Ovary (tissue), 3 donors: ENCODE results near the gene MAN1C1.

Experiments
- CTCF ChIP-seq, 3 donors: fragments of 450-650 bp in 2 of 3; fragments of 200-600 bp in 1 of 3; IDR thresholded peaks; one replicate each; pipeline versions ENCODE4 v1.5.1 to v1.8.0; 2016 to 2022; ENCODE audit warnings: antibody characterized with exemption in 3 of 3, mild to moderate bottlenecking in 1 of 3
- EP300 ChIP-seq: sonication (generic); formaldehyde crosslinking; IDR thresholded peaks from one replicate; pipeline ENCODE4 v1.6.1; 2017; ENCODE audit warnings: antibody characterized with exemption
- POLR2A ChIP-seq: fragments of 450-650 bp; IDR thresholded peaks from one replicate; pipeline ENCODE4 v1.6.1; 2017; ENCODE audit warnings: antibody characterized with exemption, mild to moderate bottlenecking, moderate library complexity
- donor health status: DM: no; HTN: no; CAD: no.

- TF ChIP-seq CTCF (IDR thresholded peaks at IDR 0.05) (no peak), POLR2A (no peak), EP300 (no peak)
Measured at GRCh38 chr1:25767437-25767770, 150.8 kb downstream of the MAN1C1 start.
